ENCODE results near the gene UMODL1.

UMODL1 gene

GRCh38 chr21:42105476-42106315 is 34.6 kb downstream of the UMODL1 start:
- DNase-seq = no peak
- H3F3A ChIP-seq (ENCODE audit: insufficient read depth, low read length) = peaks cover 22% of the 10 kb centered on the region

GRCh38 chr21:42106425-42106824 is 35.3 kb downstream of the UMODL1 start:
- Histone ChIP-seq H3K9me3 (replicated peaks; ENCODE audit: insufficient read depth, low read length) (no peaks in the 10 kb centered on the region), H3K4me1 (ENCODE audit: low read length) (peaks cover 31% of the 10 kb centered on the region), H3K9me2 (replicated peaks; ENCODE audit: insufficient read depth, low read length) (no peaks in the 10 kb centered on the region), H3K4me3 (ENCODE audit: low read length) (no peak overlapping the region), H4K20me1 (ENCODE audit: insufficient read depth, low read length) (no peaks in the 10 kb centered on the region), H3K79me2 (ENCODE audit: low read length) (no peaks in the 10 kb centered on the region), H3F3A (ENCODE audit: insufficient read depth, low read length) (peaks cover 22% of the 10 kb centered on the region), H3K27ac (ENCODE audit: low read length) (no peak overlapping the region), H3K27me3 (replicated peaks; ENCODE audit: insufficient read depth, low read length) (no peaks in the 10 kb centered on the region), H3K4me2 (ENCODE audit: low read depth, low read length) (no peak overlapping the region), H3K36me3 (replicated peaks; ENCODE audit: insufficient read depth, low read length) (no peaks in the 10 kb centered on the region), H2AFZ (ENCODE audit: low read length) (no peak overlapping the region), H3K9ac (ENCODE audit: low read length) (no peak overlapping the region)
- no peak for DNase-seq
- TF ChIP-seq EZH2phosphoT487 (IDR thresholded peaks at IDR 0.05; ENCODE audit: low read length) = no peak
- no peak for TF ChIP-seq CTCF (IDR thresholded peaks at IDR 0.05; ENCODE audit: low read length)
- TF ChIP-seq EZH2 (optimal IDR thresholded peaks at IDR 0.05; ENCODE audit: low read depth, low read length) = no peak

More at GRCh38 chr21:42105476-42106315, 34.6 kb downstream of the UMODL1 start:
- Histone ChIP-seq H3K36me3 (replicated peaks; ENCODE audit: insufficient read depth, low read length) (no peaks in the 10 kb centered on the region), H3K79me2 (ENCODE audit: low read length) (no peaks in the 10 kb centered on the region), H4K20me1 (ENCODE audit: insufficient read depth, low read length) (no peaks in the 10 kb centered on the region), H3K27ac (ENCODE audit: low read length) (no peak overlapping the region), H3K9me2 (replicated peaks; ENCODE audit: insufficient read depth, low read length) (no peaks in the 10 kb centered on the region), H3K27me3 (replicated peaks; ENCODE audit: insufficient read depth, low read length) (no peaks in the 10 kb centered on the region), H3K4me3 (ENCODE audit: low read length) (no peak overlapping the region), H3K4me1 (ENCODE audit: low read length) (peaks cover 31% of the 10 kb centered on the region), H3K9ac (ENCODE audit: low read length) (no peak overlapping the region), H3K9me3 (replicated peaks; ENCODE audit: insufficient read depth, low read length) (no peaks in the 10 kb centered on the region), H3K4me2 (ENCODE audit: low read depth, low read length) (no peak overlapping the region), H2AFZ (ENCODE audit: low read length) (no peak overlapping the region)
- TF ChIP-seq EZH2 (optimal IDR thresholded peaks at IDR 0.05; ENCODE audit: low read depth, low read length) (no peak), CTCF (IDR thresholded peaks at IDR 0.05; ENCODE audit: low read length) (no peak), EZH2phosphoT487 (IDR thresholded peaks at IDR 0.05; ENCODE audit: low read length) (no peak)

- H3K4me2 ChIP-seq (ENCODE audit: low read depth, low read length) = peak overlapping the region; percentile 81
- peak overlapping the region; percentile 91 for H3K27ac ChIP-seq (ENCODE audit: low read length)
- H2AFZ ChIP-seq (ENCODE audit: low read length) = peak overlapping the region; percentile 71
- no peaks in the 10 kb centered on the region for H3K36me3 ChIP-seq (replicated peaks; ENCODE audit: insufficient read depth, low read length)
- no peaks in the 10 kb centered on the region for H3K79me2 ChIP-seq (ENCODE audit: low read length)
- no peak for TF ChIP-seq EZH2phosphoT487 (IDR thresholded peaks at IDR 0.05; ENCODE audit: low read length)
- no peak for TF ChIP-seq EZH2 (optimal IDR thresholded peaks at IDR 0.05; ENCODE audit: low read depth, low read length)
- no peak for TF ChIP-seq CTCF (IDR thresholded peaks at IDR 0.05; ENCODE audit: low read length)
- H4K20me1 ChIP-seq (ENCODE audit: insufficient read depth, low read length) = no peaks in the 10 kb centered on the region
- no peaks in the 10 kb centered on the region for H3K27me3 ChIP-seq (replicated peaks; ENCODE audit: insufficient read depth, low read length)
- peak; percentile 30 for DNase-seq
- peaks cover 16% of the 10 kb centered on the region for H3F3A ChIP-seq (ENCODE audit: insufficient read depth, low read length)
- peak overlapping the region; percentile 28 for H3K4me3 ChIP-seq (ENCODE audit: low read length)
- peak overlapping the region; percentile 69; the same call in 1 of the 2 replicates for H3K9ac ChIP-seq (ENCODE audit: low read length)
- no peaks in the 10 kb centered on the region for H3K9me3 ChIP-seq (replicated peaks; ENCODE audit: insufficient read depth, low read length)
- H3K9me2 ChIP-seq (replicated peaks; ENCODE audit: insufficient read depth, low read length) = no peaks in the 10 kb centered on the region
- H3K4me1 ChIP-seq (ENCODE audit: low read length) = peaks cover 23% of the 10 kb centered on the region
Observed at GRCh38 chr21:42107177-42107880, 36.2 kb downstream of the UMODL1 start.

Measured in MM.1S (cell line).